Measurements from ENCODE around the gene CAMKMT.

The CAMKMT gene

DNA sequence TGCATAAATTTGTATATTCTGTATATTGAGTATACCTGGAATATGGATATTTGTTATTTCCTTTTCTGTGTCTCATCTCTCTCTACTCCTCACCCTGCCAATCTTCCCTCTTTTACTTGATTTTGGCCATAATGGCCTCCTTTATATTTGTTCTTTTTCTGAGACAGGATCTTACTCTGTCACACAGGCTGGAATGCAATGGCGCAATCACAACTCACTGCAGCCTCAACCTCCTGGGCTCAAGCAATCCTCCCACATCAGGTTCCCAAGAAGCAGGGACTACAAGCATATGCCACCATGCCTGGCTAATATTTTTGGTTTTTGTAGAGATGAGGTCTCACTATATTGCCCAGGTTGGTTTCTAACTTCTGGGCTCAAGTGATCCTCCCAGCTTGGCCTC lies 30.9 kb upstream of the CAMKMT start:
- Histone ChIP-seq H3K27ac (ENCODE audit: insufficient read depth, low read length, poor library complexity, severe bottlenecking) (no peak overlapping the region), H3K4me3 (ENCODE audit: insufficient read depth, low read depth, low read length, poor library complexity, severe bottlenecking) (no peak overlapping the region), H3K9me3 (ENCODE audit: control insufficient read depth, low read length) (no peaks in the 10 kb centered on the region), H3K4me1 (ENCODE audit: control insufficient read depth, insufficient read depth, low read length, poor library complexity, severe bottlenecking) (no peaks in the 10 kb centered on the region), H3K36me3 (ENCODE audit: control insufficient read depth, insufficient read depth, low read length) (peaks cover 30% of the 10 kb centered on the region), H3K27me3 (replicated peaks; ENCODE audit: control insufficient read depth, insufficient read depth, low read length, poor library complexity, severe bottlenecking) (no peaks in the 10 kb centered on the region)
- DNase-seq, result no peak

DNA sequence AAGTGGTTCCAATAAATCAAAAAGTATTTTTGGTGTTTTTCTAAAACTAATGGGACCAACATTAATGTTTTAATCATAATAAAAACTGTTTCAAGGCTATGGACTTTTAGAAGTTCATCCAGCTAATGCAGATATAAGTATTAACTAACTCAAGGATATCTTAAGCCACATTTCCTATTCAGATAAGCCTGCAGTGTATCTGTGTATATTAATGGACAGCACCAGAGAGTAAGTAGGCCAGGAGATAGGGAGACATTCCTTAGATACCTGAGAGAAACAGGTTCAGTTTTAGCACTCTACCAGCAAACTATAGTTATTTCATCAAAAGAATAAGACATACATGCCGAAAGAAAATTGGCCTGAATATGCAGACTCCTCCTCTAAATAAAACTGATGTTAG lies 27.8 kb upstream of the CAMKMT start:
- Histone ChIP-seq H3K36me3 (ENCODE audit: control insufficient read depth, insufficient read depth, low read length) (peaks cover 25% of the 10 kb centered on the region), H3K4me1 (ENCODE audit: control insufficient read depth, insufficient read depth, low read length, poor library complexity, severe bottlenecking) (no peaks in the 10 kb centered on the region), H3K27ac (ENCODE audit: insufficient read depth, low read length, poor library complexity, severe bottlenecking) (no peak overlapping the region), H3K4me3 (ENCODE audit: insufficient read depth, low read depth, low read length, poor library complexity, severe bottlenecking) (no peak overlapping the region), H3K9me3 (ENCODE audit: control insufficient read depth, low read length) (no peaks in the 10 kb centered on the region), H3K27me3 (replicated peaks; ENCODE audit: control insufficient read depth, insufficient read depth, low read length, poor library complexity, severe bottlenecking) (no peaks in the 10 kb centered on the region)
- no peak for DNase-seq

DNA sequence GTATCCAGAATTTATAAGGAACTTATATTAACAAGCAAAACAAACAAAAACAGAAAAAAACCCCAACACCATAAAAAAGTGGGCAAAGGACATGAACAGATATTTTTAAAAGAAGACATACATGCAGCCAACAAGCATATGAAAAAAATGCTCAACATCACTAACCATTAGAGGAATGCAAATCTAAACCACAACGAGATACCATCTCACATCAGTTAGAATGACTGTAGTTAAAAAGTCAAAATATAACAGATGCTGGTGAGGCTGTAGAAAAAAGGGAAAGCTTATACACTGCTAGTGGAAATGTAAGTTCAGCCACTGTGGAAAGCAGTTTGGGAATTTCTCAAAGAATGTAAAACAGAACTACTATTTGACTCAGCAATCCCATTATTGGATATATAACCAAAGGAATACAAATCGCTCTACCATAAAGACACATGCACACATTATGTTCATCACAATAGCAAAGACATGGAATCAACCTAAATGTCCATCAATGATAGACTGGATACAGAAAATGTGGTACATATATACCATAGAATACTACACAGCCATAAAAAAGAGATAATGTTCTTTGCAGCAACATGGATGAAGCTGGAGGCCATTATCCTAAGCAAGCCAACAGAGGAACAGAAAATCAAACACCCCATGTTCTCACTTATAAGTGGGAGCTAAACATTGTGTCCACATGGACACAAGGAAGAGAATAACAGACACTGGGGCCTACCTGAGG lies 25.8 kb upstream of the CAMKMT start:
- DNase-seq, result no peak
- Histone ChIP-seq H3K4me1 (ENCODE audit: control insufficient read depth, insufficient read depth, low read length, poor library complexity, severe bottlenecking) (no peaks in the 10 kb centered on the region), H3K27ac (ENCODE audit: insufficient read depth, low read length, poor library complexity, severe bottlenecking) (no peak overlapping the region), H3K9me3 (ENCODE audit: control insufficient read depth, low read length) (no peaks in the 10 kb centered on the region), H3K27me3 (replicated peaks; ENCODE audit: control insufficient read depth, insufficient read depth, low read length, poor library complexity, severe bottlenecking) (no peaks in the 10 kb centered on the region), H3K36me3 (ENCODE audit: control insufficient read depth, insufficient read depth, low read length) (peaks cover 27% of the 10 kb centered on the region), H3K4me3 (ENCODE audit: insufficient read depth, low read depth, low read length, poor library complexity, severe bottlenecking) (no peak overlapping the region)

DNA sequence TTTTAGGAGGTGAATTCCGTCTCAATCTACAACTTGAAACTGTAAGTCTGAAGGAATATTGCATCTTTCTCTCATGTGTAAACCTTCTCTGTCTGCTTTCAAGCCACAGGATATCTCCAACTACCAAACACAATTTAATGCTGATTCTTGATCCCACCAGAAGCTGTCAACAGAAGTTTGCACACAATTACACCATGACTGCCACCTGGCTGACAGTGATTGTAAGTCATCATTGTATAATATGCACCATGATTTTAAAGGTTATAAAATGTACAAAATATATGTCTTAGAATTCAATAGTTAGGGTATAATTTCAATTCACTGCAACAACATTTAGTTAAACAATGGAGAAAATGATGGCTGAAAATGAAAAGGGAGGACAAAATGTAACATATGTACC lies 18.9 kb upstream of the CAMKMT start:
- Histone ChIP-seq H3K4me1 (ENCODE audit: control insufficient read depth, insufficient read depth, low read length, poor library complexity, severe bottlenecking) (no peaks in the 10 kb centered on the region), H3K27me3 (replicated peaks; ENCODE audit: control insufficient read depth, insufficient read depth, low read length, poor library complexity, severe bottlenecking) (no peaks in the 10 kb centered on the region), H3K27ac (ENCODE audit: insufficient read depth, low read length, poor library complexity, severe bottlenecking) (no peak overlapping the region), H3K36me3 (ENCODE audit: control insufficient read depth, insufficient read depth, low read length) (peaks cover 21% of the 10 kb centered on the region), H3K4me3 (ENCODE audit: insufficient read depth, low read depth, low read length, poor library complexity, severe bottlenecking) (no peak overlapping the region), H3K9me3 (ENCODE audit: control insufficient read depth, low read length) (no peaks in the 10 kb centered on the region)
- DNase-seq, result no peak

DNA sequence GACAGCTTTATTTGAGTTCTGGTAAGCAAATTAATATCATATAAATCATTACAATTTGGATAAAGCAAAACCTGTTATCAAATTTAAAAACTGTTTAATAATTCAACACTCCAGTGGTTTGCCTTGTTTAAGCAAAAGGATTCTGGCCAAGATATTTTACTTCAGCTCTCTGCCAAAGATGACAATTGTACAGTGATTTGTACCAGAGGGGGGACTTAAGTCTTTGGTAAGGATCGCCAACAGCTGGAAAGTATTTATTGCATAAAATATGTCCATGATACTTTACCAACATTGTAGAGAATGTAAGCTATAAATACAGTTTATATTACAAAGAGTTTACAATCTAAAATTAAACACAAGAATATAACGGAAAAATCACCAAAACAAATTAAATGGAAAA lies 14.2 kb upstream of the CAMKMT start:
- Histone ChIP-seq H3K9me3 (ENCODE audit: control insufficient read depth, low read length) (no peaks in the 10 kb centered on the region), H3K4me3 (ENCODE audit: insufficient read depth, low read depth, low read length, poor library complexity, severe bottlenecking) (no peak overlapping the region), H3K36me3 (ENCODE audit: control insufficient read depth, insufficient read depth, low read length) (peaks cover 6% of the 10 kb centered on the region), H3K27me3 (replicated peaks; ENCODE audit: control insufficient read depth, insufficient read depth, low read length, poor library complexity, severe bottlenecking) (no peaks in the 10 kb centered on the region), H3K4me1 (ENCODE audit: control insufficient read depth, insufficient read depth, low read length, poor library complexity, severe bottlenecking) (no peaks in the 10 kb centered on the region), H3K27ac (ENCODE audit: insufficient read depth, low read length, poor library complexity, severe bottlenecking) (no peak overlapping the region)
- DNase-seq, result no peak

DNA sequence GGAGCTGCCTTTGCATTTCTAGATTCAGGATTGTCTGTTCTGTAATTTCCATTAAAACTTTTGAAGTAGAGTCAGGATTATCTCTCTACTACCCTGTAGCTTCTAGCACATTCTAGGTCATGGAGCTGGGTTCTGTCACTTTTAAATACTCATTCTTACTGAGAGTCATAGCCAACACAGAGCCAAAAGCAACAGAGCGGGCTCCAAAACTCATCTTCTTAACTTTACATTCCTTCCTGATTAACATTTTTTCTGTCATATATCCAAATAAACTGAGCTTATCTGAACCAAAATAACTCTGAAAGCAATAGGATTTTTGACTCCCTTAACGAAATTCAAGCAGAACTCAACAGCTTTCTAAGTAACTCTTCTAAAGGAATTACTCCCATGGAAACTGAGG lies 13.3 kb upstream of the CAMKMT start:
- DNase-seq, result no peak
- Histone ChIP-seq H3K4me3 (ENCODE audit: insufficient read depth, low read depth, low read length, poor library complexity, severe bottlenecking) (no peak overlapping the region), H3K36me3 (ENCODE audit: control insufficient read depth, insufficient read depth, low read length) (peaks cover 3% of the 10 kb centered on the region), H3K27me3 (replicated peaks; ENCODE audit: control insufficient read depth, insufficient read depth, low read length, poor library complexity, severe bottlenecking) (no peaks in the 10 kb centered on the region), H3K4me1 (ENCODE audit: control insufficient read depth, insufficient read depth, low read length, poor library complexity, severe bottlenecking) (no peaks in the 10 kb centered on the region), H3K27ac (ENCODE audit: insufficient read depth, low read length, poor library complexity, severe bottlenecking) (no peak overlapping the region), H3K9me3 (ENCODE audit: control insufficient read depth, low read length) (no peaks in the 10 kb centered on the region)

DNA sequence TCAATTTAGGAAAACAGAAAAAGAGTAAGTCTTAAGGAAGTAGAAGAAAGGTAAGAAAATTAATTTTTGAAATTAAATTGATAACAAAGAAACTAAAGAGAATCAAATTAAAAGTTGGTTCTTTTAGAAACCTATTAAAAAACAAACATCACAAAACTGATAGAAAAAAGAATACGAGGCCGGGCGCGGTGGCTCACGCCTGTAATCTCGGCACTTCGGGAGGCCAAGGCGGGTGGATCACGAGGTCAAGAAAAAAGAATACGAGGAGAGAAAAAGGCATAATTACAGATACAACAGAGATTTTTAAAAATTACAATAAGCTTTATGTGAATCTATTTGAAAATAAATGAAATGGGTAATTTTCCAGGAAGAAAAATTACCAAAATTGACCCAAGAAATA lies 12.2 kb upstream of the CAMKMT start:
- no peaks in the 10 kb centered on the region for H3K4me1 ChIP-seq (ENCODE audit: control insufficient read depth, insufficient read depth, low read length, poor library complexity, severe bottlenecking)
- no peaks in the 10 kb centered on the region for H3K9me3 ChIP-seq (ENCODE audit: control insufficient read depth, low read length)
- H3K27me3 ChIP-seq (replicated peaks; ENCODE audit: control insufficient read depth, insufficient read depth, low read length, poor library complexity, severe bottlenecking), result no peaks in the 10 kb centered on the region
- no peak for DNase-seq
- no peak overlapping the region for H3K27ac ChIP-seq (ENCODE audit: insufficient read depth, low read length, poor library complexity, severe bottlenecking)
- H3K4me3 ChIP-seq (ENCODE audit: insufficient read depth, low read depth, low read length, poor library complexity, severe bottlenecking), result no peak overlapping the region
- H3K36me3 ChIP-seq (ENCODE audit: control insufficient read depth, insufficient read depth, low read length), result no peaks in the 10 kb centered on the region

DNA sequence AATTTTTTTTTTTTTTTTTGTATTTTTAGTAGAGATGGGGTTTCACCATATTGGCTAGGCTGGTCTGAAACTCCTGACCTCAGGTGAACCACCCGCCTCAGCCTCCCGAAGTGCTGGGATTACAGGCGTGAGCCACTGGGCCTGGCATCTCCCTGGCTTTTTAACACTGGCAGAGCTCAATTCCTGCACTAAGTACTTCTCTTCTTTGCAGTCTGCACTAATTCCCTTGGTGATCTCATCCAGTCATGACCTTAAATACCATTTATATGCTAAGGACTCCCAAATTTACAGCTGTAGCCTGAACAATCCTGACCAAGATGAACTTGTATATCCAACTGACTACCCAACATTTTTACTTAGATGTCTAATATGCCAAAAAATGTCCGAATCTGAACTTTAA lies 10.7 kb upstream of the CAMKMT start:
- Histone ChIP-seq H3K36me3 (ENCODE audit: control insufficient read depth, insufficient read depth, low read length) (no peaks in the 10 kb centered on the region), H3K4me3 (ENCODE audit: insufficient read depth, low read depth, low read length, poor library complexity, severe bottlenecking) (no peak overlapping the region), H3K4me1 (ENCODE audit: control insufficient read depth, insufficient read depth, low read length, poor library complexity, severe bottlenecking) (no peaks in the 10 kb centered on the region), H3K27me3 (replicated peaks; ENCODE audit: control insufficient read depth, insufficient read depth, low read length, poor library complexity, severe bottlenecking) (no peaks in the 10 kb centered on the region), H3K9me3 (ENCODE audit: control insufficient read depth, low read length) (no peaks in the 10 kb centered on the region), H3K27ac (ENCODE audit: insufficient read depth, low read length, poor library complexity, severe bottlenecking) (no peak overlapping the region)
- no peak for DNase-seq

DNA sequence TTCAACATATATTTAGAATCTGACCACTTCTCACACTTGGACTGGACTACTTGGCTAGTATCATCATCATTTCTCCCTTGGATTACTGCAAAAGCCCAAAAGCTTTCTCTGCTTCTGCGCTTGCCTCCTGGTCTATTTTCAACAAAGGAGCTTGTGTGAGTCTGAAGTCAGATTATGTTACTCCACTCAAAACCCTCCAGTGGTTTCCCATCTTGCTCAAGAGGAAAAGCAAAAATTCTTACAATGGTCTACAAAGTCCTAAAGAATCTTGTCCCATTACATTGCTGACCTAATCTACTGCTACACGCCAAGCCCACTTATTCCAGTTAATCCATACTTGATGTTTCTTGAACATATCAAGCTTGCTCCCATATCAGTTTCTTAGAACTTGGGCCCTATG lies 10.1 kb upstream of the CAMKMT start:
- Histone ChIP-seq H3K27ac (ENCODE audit: insufficient read depth, low read length, poor library complexity, severe bottlenecking) (no peak overlapping the region), H3K36me3 (ENCODE audit: control insufficient read depth, insufficient read depth, low read length) (no peaks in the 10 kb centered on the region), H3K4me1 (ENCODE audit: control insufficient read depth, insufficient read depth, low read length, poor library complexity, severe bottlenecking) (no peaks in the 10 kb centered on the region), H3K4me3 (ENCODE audit: insufficient read depth, low read depth, low read length, poor library complexity, severe bottlenecking) (no peak overlapping the region), H3K27me3 (replicated peaks; ENCODE audit: control insufficient read depth, insufficient read depth, low read length, poor library complexity, severe bottlenecking) (no peaks in the 10 kb centered on the region), H3K9me3 (ENCODE audit: control insufficient read depth, low read length) (no peaks in the 10 kb centered on the region)
- no peak for DNase-seq

DNA sequence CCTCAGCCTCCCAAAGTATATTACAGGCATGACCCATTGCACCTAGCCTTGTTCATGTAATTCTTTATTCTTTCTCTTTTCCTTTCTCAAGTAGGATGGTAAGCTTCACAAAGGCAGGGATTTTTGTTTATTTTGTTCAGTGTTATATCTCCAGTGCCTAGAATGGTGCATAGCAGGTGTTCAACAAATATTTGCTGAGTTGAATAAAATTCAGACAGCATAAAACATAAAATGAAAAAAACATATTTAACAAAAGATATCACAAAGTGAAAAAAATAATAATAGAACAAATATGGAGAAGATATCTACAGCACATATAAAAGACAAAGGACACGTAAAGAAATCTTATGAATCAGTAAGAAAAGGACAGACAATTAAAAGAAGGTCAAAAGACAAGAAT lies 9.2 kb upstream of the CAMKMT start:
- H3K4me1 ChIP-seq (ENCODE audit: control insufficient read depth, insufficient read depth, low read length, poor library complexity, severe bottlenecking), result no peaks in the 10 kb centered on the region
- no peaks in the 10 kb centered on the region for H3K9me3 ChIP-seq (ENCODE audit: control insufficient read depth, low read length)
- H3K4me3 ChIP-seq (ENCODE audit: insufficient read depth, low read depth, low read length, poor library complexity, severe bottlenecking), result no peak overlapping the region
- H3K27me3 ChIP-seq (replicated peaks; ENCODE audit: control insufficient read depth, insufficient read depth, low read length, poor library complexity, severe bottlenecking), result no peaks in the 10 kb centered on the region
- no peaks in the 10 kb centered on the region for H3K36me3 ChIP-seq (ENCODE audit: control insufficient read depth, insufficient read depth, low read length)
- no peak for DNase-seq
- H3K27ac ChIP-seq (ENCODE audit: insufficient read depth, low read length, poor library complexity, severe bottlenecking), result no peak overlapping the region
